Spleen (tissue), 7 donors: Measurements from ENCODE around the gene WDR88.

Experiments
- POLR2A ChIP-seq, 3 donors: fragments of 450-650 bp; IDR thresholded peaks; one replicate each; pipeline ENCODE4 v1.5.1; 2017; ENCODE audit warnings: antibody characterized with exemption in 3 of 3, mild to moderate bottlenecking in 1 of 3
- TF ChIP-seq, protein P1 (sequence below), 11 experiments: fragments of 200-600 bp in 7 of 11; fragments of 450-650 bp in 4 of 11; sonication (generic) in 4 of 11; IDR thresholded peaks in 8 of 11; conservative IDR thresholded peaks in 3 of 11; 1 replicate in 7 of 11; 2 replicates in 4 of 11; pipeline versions ENCODE4 v1.4.0 to v1.8.0; 2016 to 2021; ENCODE audit warnings: antibody characterized with exemption in 11 of 11, inconsistent platforms in 4 of 11, mild to moderate bottlenecking in 1 of 11
- donor health status: DM: no; HTN: no; CAD: no; lungs with moderate emphysema.
- donor health status: DM: no; HTN: no; CAD: no.
- donor health status: DM: no; HTN: no; CAD: no.

DNA sequence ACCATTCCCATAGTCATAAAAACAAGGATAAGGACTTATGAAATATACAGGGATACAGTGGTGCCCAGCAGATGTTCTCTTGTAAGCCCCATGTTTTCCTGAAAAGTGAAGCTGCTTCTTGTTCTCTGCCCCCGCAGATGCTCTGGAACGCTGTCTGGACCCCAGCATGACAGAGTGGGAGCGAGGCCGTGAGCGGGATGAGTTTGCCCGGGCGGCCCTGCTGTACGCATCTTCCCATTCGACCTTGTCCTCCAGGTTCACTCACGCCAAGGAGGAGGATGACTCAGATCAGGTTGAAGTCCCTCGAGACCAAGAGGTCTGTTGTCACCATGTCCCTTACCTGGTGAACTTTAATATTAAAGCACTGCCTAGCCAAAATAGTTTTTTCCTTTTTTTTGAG is 20.3 kb upstream of the WDR88 start:
- TF ChIP-seq, protein P1, sequence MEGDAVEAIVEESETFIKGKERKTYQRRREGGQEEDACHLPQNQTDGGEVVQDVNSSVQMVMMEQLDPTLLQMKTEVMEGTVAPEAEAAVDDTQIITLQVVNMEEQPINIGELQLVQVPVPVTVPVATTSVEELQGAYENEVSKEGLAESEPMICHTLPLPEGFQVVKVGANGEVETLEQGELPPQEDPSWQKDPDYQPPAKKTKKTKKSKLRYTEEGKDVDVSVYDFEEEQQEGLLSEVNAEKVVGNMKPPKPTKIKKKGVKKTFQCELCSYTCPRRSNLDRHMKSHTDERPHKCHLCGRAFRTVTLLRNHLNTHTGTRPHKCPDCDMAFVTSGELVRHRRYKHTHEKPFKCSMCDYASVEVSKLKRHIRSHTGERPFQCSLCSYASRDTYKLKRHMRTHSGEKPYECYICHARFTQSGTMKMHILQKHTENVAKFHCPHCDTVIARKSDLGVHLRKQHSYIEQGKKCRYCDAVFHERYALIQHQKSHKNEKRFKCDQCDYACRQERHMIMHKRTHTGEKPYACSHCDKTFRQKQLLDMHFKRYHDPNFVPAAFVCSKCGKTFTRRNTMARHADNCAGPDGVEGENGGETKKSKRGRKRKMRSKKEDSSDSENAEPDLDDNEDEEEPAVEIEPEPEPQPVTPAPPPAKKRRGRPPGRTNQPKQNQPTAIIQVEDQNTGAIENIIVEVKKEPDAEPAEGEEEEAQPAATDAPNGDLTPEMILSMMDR (IDR thresholded peaks at IDR 0.05 in 8 of 11, conservative IDR thresholded peaks at IDR 0.05 in 3 of 11), result no peak
- no peak for TF ChIP-seq POLR2A (IDR thresholded peaks at IDR 0.05)
